ENCODE measurements around the gene GNAS. TPM values are rescaled to one million over a fixed set of nuclear protein-coding genes. Genes with fewer than 3 reads are reported as not detected.

GNAS gene
- 1,000 to 10,000 TPM; 1,018 to 1,905 (median 1,319) TPM for total RNA-seq
- 1,000 to 10,000 TPM in 2 of 3 donors, 100 to 1,000 TPM in 1; 700 to 1,469 (median 1,394) TPM for polyA plus RNA-seq
- long read RNA-seq, donor 1, transcript GNAS-210 (13 exons, 1,972 nt) = major isoform, 508 of 1,374 reads
- long read RNA-seq, donor 1, transcript GNAS-211 (12 exons, 1,931 nt) = minor isoform, 429 of 1,374 reads
- long read RNA-seq, donor 1, transcript GNAS-201 (12 exons, 1,866 nt) = minor isoform, 224 of 1,374 reads
- long read RNA-seq, donor 1, transcript GNAS-207 (13 exons, 1,975 nt) = minor isoform, 74 of 1,374 reads
- long read RNA-seq, donor 1, partial matches to known transcripts = 51 of 1,374 reads
- long read RNA-seq, donor 1, other reads (novel, unspliced or antisense) = 35 of 1,374 reads
- long read RNA-seq, donor 2, full-length matches to known transcripts = 2,433 of 2,578 reads
- long read RNA-seq, donor 2, partial matches to known transcripts = 77 of 2,578 reads
- long read RNA-seq, donor 2, other reads (novel, unspliced or antisense) = 68 of 2,578 reads

DNA sequence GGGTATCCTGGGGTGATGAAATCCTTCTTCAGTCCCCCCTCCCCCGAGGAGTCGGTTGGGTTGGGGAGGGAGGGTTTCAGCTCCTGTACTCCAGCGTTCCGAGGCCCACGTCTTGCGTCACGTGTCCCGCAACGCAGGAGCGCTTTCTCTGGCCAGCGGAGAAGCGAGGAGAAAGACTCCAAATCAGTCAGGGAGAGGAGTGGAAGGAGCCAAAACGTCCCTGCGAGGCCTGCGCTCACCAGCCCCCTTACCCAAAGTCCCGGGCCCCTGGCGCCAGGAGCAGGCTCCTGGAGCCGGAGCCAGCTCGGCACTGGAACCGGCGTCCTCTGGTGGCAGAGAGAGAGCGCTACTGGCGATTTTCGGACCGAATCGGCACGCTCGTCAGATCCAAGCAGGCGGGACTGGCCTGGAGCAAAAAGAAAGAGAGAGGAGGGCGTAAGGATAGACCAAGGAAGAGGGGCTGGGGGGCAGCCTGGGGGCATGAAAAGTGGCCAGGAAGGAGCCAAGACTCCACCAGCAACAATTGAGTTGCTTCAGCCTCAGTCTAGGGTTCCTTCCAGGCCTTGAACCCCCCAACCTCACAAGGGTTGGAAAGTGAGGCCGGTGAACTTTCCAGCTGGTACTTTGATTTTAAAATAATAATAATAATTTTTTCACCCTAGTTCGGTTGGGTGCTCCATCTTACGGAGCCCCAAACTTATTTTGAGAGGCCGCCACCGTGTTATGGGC lies at the start of gene GNAS:
TSS of gene GNAS (plus strand) at position 174 of the 729 bp plus-strand sequence.
- peak; percentile 61 for TF ChIP-seq CTCF (IDR thresholded peaks at IDR 0.05)
- no peaks in the 10 kb centered on the region for H3K9me3 ChIP-seq
- intact Hi-C loops (cut with DNase I) = loop anchor here in 1 of 2 donors (5.0 to 10.0 kb wide), 2 partner anchors 205 to 368 kb away; no protein-coding TSS in a partner anchor
- peak; percentile 66 to 83 for DNase-seq
- 37 to 41% (median 41%) methylated on average over 34 to 35 of the region's 35 CpGs for WGBS, 3 donors
- H3K4me1 ChIP-seq = no peaks in the 10 kb centered on the region
- H3K4me3 ChIP-seq = peak within 1 kb of the TSS; percentile 59
- H3K27ac ChIP-seq = no peak within 1 kb of the TSS
- H3K27me3 ChIP-seq (ENCODE audit: insufficient read depth in 3 of 3, low read length in 2 of 3) = peaks cover 0 to 51% (median 13%) of the 10 kb centered on the region in 3 donors
- peak; percentile 54 to 85 (median 74) for ATAC-seq
- no peaks in the 10 kb centered on the region for H3K36me3 ChIP-seq (ENCODE audit: insufficient read depth in 1 of 2, low read depth in 1 of 2)

GRCh38 chr20:58803533-58803932 lies 49.0 kb upstream of the GNAS start:
- ATAC-seq = no peak
- peaks cover 0 to 10% (median 0%) of the 10 kb centered on the region in 3 donors for H3K27me3 ChIP-seq (ENCODE audit: insufficient read depth in 3 of 3, low read length in 2 of 3)

GRCh38 chr20:58807801-58808200 lies 44.7 kb upstream of the GNAS start:
- H3K27ac ChIP-seq = no peak overlapping the region
- 85 to 89% (median 87%) methylated on average over 11 of the region's 11 CpGs for WGBS, 3 donors
- no peak for TF ChIP-seq CTCF (IDR thresholded peaks at IDR 0.05)
- ATAC-seq = no peak
- H3K4me3 ChIP-seq = no peak overlapping the region
- no peaks in the 10 kb centered on the region for H3K9me3 ChIP-seq
- intact Hi-C loops (cut with DNase I) = no loop called here
- H3K27me3 ChIP-seq (ENCODE audit: insufficient read depth in 3 of 3, low read length in 2 of 3) = peaks cover 0 to 19% (median 3%) of the 10 kb centered on the region in 3 donors
- H3K36me3 ChIP-seq (ENCODE audit: insufficient read depth in 1 of 2, low read depth in 1 of 2) = no peaks in the 10 kb centered on the region
- no peaks in the 10 kb centered on the region for H3K4me1 ChIP-seq
- no peak for DNase-seq

More at GRCh38 chr20:58803533-58803932, 49.0 kb upstream of the GNAS start:
- no peak for TF ChIP-seq CTCF (IDR thresholded peaks at IDR 0.05)
- Histone ChIP-seq H3K4me3 (no peak overlapping the region), H3K9me3 (no peaks in the 10 kb centered on the region), H3K4me1 (no peaks in the 10 kb centered on the region), H3K36me3 (ENCODE audit: insufficient read depth in 1 of 2, low read depth in 1 of 2) (no peaks in the 10 kb centered on the region), H3K27ac (no peak overlapping the region)
- 87 to 90% (median 90%) methylated on average over 18 of the region's 18 CpGs for WGBS, 3 donors
- intact Hi-C loops (cut with DNase I) = no loop called here
- DNase-seq = no peak

DNA sequence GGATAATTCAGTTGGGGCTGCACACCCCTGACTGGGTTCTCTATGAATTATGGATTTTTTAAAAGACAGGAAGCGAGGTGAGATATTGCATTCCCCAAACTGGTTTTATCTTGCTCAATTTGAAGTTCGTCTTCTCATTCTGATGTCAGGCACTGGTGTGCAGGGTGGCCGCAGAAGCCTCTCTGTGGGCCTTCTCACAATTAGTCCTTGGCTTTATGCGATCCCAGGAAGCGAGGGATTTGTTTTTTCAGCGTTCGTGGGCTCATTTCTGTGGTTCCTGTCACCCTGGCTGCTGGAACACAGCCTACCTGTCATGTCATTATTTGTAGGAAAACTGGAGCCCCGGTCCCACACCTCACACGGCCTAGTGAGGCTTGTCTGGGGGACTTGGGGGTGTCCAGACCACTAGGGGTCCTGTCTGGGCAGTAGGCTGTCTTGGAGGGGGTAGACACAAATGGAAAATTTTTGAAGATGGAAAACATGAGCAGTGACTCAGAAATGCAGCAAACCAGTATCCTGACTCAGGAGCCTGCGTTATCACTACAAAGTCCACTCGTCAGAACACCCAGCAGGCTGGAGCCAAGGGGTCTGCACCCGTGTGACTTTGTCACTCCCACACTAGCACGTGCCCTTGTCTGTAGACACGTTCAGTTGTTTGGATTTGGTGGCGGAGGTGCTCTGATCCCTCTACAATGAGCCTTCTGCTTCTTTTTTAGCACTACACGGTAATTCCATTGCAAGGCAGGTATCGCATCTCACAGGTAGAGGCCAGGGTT lies 44.1 kb upstream of the GNAS start:
- no peaks in the 10 kb centered on the region for H3K36me3 ChIP-seq (ENCODE audit: insufficient read depth in 1 of 2, low read depth in 1 of 2)
- H3K4me1 ChIP-seq = no peaks in the 10 kb centered on the region
- H3K27me3 ChIP-seq (ENCODE audit: insufficient read depth in 3 of 3, low read length in 2 of 3) = peaks cover 0 to 19% (median 3%) of the 10 kb centered on the region in 3 donors
- intact Hi-C loops (cut with DNase I) = no loop called here
- TF ChIP-seq CTCF (IDR thresholded peaks at IDR 0.05) = no peak
- DNase-seq (no peak), ATAC-seq (no peak)
- no peaks in the 10 kb centered on the region for H3K9me3 ChIP-seq
- no peak overlapping the region for H3K27ac ChIP-seq
- WGBS, 3 donors = 73 to 75% (median 74%) methylated on average over 17 of the region's 17 CpGs
- H3K4me3 ChIP-seq = no peak overlapping the region

Measured in psoas muscle (tissue), 8 donors.